Gastroesophageal sphincter (tissue), 3 donors: ENCODE results near the gene GOLIM4.

Experiments used
- EP300 ChIP-seq: sonication (generic); formaldehyde crosslinking; IDR thresholded peaks from one replicate; pipeline ENCODE4 v1.6.1; 2017; ENCODE audit warnings: antibody characterized with exemption, mild to moderate bottlenecking
- TF ChIP-seq, protein P1 (sequence below), 4 experiments: fragments of 200-600 bp in 2 of 4; fragments of 450-650 bp in 2 of 4; sonication (generic) in 1 of 4; IDR thresholded peaks; one replicate each; pipeline ENCODE4 v1.5.1; 2017 to 2019; ENCODE audit warnings: antibody characterized with exemption in 4 of 4, mild to moderate bottlenecking in 2 of 4, moderate library complexity in 2 of 4

DNA sequence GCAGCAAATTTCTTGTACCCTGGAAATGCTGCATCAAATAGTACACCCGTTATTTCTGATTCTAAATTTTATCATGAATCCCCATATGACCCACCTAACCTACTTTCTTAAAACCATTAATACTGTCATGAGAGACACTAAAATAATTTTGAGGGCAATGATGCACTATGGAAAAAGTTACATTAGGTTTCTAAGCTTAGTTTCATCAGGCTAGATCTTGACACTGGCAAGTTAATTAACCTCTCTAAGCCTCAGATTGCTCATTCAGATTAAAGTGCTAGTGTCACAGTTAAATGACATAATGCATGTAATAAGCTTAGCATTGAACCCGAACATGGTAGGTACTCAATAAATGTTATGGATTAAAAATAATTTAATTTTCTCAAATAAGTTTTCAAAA, 8.2 kb downstream of the GOLIM4 start:
- TF ChIP-seq, protein P1, sequence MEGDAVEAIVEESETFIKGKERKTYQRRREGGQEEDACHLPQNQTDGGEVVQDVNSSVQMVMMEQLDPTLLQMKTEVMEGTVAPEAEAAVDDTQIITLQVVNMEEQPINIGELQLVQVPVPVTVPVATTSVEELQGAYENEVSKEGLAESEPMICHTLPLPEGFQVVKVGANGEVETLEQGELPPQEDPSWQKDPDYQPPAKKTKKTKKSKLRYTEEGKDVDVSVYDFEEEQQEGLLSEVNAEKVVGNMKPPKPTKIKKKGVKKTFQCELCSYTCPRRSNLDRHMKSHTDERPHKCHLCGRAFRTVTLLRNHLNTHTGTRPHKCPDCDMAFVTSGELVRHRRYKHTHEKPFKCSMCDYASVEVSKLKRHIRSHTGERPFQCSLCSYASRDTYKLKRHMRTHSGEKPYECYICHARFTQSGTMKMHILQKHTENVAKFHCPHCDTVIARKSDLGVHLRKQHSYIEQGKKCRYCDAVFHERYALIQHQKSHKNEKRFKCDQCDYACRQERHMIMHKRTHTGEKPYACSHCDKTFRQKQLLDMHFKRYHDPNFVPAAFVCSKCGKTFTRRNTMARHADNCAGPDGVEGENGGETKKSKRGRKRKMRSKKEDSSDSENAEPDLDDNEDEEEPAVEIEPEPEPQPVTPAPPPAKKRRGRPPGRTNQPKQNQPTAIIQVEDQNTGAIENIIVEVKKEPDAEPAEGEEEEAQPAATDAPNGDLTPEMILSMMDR (IDR thresholded peaks at IDR 0.05): no peak
- no peak for TF ChIP-seq EP300
